Panc1 (cell line): ENCODE data around the gene TULP4.

Experiments
- CTCF ChIP-seq: fragments of 450-650 bp; IDR thresholded peaks from 2 replicates; pipeline ENCODE4 v1.5.1; 2017; ENCODE audit warnings: mild to moderate bottlenecking
- POLR2AphosphoS5 ChIP-seq: IDR thresholded peaks from 2 replicates; pipeline ENCODE4 v1.6.1; 2012; ENCODE audit warnings: mild to moderate bottlenecking, low read depth, low read length, moderate library complexity
- SIN3A ChIP-seq: IDR thresholded peaks from 2 replicates; pipeline ENCODE4 v1.6.1; 2012; ENCODE audit warnings: low read depth, mild to moderate bottlenecking, low read length, moderate library complexity, borderline replicate concordance; ENCODE audit not compliant: insufficient read depth
- TCF7L2 ChIP-seq: IDR thresholded peaks from 2 replicates; pipeline ENCODE4 v1.6.1; 2011; ENCODE audit warnings: mild to moderate bottlenecking, low read depth, low read length, inconsistent platforms

GRCh38 chr6:158465257-158465656, 153.0 kb downstream of the TULP4 start:
- TF ChIP-seq CTCF (no peak), SIN3A (no peak), POLR2AphosphoS5 (no peak), TCF7L2 (no peak)
